ENCODE data around the gene TWF2.

TWF2 gene

GRCh38 chr3:52190294-52191074, 48.5 kb downstream of the TWF2 start:
- in situ Hi-C loops (cut with HindIII; ENCODE audit: low sequenced_read_pairs) = no loop called here

GRCh38 chr3:52188556-52188955, 50.4 kb downstream of the TWF2 start:
- in situ Hi-C loops (cut with HindIII; ENCODE audit: low sequenced_read_pairs) = no loop called here

DNA sequence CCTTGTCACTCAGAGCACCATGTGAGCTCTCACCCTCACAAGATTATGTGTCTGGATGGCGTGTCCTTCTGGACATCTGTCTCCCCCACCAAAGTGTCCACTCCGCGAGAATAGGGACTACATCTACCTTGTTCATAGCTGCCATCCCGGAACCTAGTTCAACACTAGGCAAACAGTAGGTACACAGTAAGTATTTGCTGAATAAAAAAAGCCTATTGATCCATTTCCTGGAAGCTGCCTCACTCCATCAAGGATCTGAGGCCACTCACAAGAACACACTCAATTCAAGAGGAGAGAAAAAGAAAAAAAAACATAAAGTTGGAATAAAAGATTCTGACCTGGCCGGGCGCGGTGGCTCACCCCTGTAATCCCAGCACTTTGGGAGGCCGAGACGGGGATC, 52.2 kb downstream of the TWF2 start:
- in situ Hi-C loops (cut with HindIII; ENCODE audit: low sequenced_read_pairs) = no loop called here

DNA sequence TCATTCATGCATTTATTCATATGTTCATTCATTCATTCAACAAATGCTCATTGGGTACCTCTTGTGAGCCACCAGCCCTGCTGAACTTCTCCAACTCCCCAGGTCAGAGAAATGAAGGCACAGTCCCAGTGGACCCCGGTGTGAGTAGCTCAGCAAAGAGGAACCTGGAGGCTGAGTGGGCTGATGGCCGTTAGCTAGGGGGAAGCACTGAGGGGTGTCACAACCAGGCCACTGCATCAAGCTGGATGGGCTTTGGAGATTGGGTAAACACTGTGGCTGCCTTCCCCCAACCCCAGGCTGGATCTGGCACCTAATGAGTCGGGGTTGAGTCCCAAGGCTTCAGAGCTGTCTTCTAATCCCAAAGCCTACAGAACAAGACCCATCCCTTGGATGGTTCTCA, 53.1 kb downstream of the TWF2 start:
- in situ Hi-C loops (cut with HindIII; ENCODE audit: low sequenced_read_pairs) = no loop called here

DNA sequence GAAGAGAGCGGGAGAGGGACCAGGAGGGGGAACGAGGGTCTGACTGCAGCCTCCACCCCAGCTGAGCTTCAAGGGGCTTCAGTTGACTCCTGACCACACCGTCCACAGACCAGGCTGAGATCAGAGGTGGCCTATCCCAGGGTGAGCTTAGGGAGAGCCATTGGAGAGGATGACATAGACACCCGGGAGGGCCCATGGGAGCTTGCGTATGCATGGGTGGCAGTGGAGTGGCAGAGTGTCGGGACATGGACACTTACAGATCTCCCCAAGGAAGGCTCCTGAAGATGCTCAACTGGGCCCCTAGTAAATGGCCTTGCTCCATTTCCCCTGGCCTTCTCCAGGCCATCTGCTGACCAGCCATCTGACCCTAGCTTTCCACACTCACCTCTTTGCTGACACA, 53.6 kb downstream of the TWF2 start:
- in situ Hi-C loops (cut with HindIII; ENCODE audit: low sequenced_read_pairs) = no loop called here

DNA sequence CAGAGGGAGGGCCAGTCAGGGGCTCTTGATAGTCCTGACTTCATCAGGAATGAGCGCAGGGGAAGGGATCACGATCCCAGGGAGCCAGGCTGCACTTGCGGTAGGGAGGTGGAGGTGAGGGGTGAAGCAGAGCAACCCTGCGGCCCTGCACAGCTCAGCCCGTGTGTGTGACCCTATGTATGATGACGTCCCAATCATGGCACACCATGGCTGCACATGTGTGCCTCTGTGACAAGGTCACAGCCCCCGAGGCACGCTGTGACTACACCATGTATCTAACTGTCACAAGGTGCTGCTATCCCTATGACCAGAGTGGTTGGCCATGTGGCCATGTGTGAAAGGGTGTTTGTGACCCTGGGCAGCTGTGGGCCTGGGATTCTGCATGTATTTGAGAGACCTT, 54.3 kb downstream of the TWF2 start:
- in situ Hi-C loops (cut with HindIII; ENCODE audit: low sequenced_read_pairs) = loop anchor here (5.0 kb wide), 2 partner anchors 38 to 67 kb away; no protein-coding TSS in a partner anchor

GRCh38 chr3:52183786-52184445, 55.0 kb downstream of the TWF2 start:
- in situ Hi-C loops (cut with HindIII; ENCODE audit: low sequenced_read_pairs) = loop anchor here (5.0 kb wide), 2 partner anchors 38 to 67 kb away; no protein-coding TSS in a partner anchor

- in situ Hi-C loops (cut with HindIII; ENCODE audit: low sequenced_read_pairs) = loop anchor here (5.0 kb wide), 2 partner anchors 40 to 65 kb away; no protein-coding TSS in a partner anchor
These were observed 56.3 kb downstream of the TWF2 start for GRCh38 chr3:52182691-52183090.

DNA sequence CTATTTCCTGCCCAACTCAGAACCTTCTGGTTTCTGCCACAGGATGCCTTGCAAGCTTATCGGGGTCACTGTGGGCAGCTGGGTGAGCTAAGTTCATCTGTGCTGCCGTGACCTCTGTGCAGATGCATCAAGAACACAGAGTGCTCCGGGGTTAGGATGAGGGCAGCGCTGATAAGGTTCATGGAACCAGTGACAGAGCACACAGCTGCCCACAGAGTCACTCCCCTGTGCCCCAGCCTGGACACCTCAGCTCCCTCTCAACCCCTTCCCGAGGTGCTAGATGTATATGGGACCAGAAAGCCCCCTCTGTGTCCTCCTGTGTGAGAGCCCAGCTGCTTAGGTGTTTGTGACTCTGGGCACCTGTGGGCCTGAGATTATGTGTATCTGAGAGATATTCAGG, 56.8 kb downstream of the TWF2 start:
- in situ Hi-C loops (cut with HindIII; ENCODE audit: low sequenced_read_pairs) = loop anchor here (5.0 kb wide), 2 partner anchors 40 to 65 kb away; no protein-coding TSS in a partner anchor

- in situ Hi-C loops (cut with HindIII; ENCODE audit: low sequenced_read_pairs) = loop anchor here (5.0 kb wide), 2 partner anchors 41 to 64 kb away; no protein-coding TSS in a partner anchor
These were observed 57.4 kb downstream of the TWF2 start for GRCh38 chr3:52181543-52181942.

Data from endothelial cell of hepatic sinusoid (primary cell).